HG03103 (cell line): Measurements from ENCODE around the gene FGGY.
"Not testable (repeated sequence)": the region's sequence is repeated elsewhere in the genome, so short reads cannot be mapped to it uniquely, and the experiment has no call there.

ENCODE experiments used
- ATAC-seq: cut with Tn5 transposase; IDR thresholded peaks from one replicate; pipeline ENCODE4 v1.9.1; 2021; ENCODE audit warnings: low read depth; ENCODE audit not compliant: unreplicated experiment

Gene FGGY

GRCh38 chr1:59528900-59529299 is 232.0 kb downstream of the FGGY start:
- ATAC-seq = no peak

GRCh38 chr1:59530119-59530518 is 233.2 kb downstream of the FGGY start:
- ATAC-seq = no peak

- peak; percentile 60 for ATAC-seq
Measured at GRCh38 chr1:59532102-59532501, 235.2 kb downstream of the FGGY start.

- ATAC-seq = not testable (repeated sequence)
Measured at GRCh38 chr1:59538476-59538875, 241.6 kb downstream of the FGGY start.

- no peak for ATAC-seq
Measured at GRCh38 chr1:59539961-59540681, 243.2 kb downstream of the FGGY start.

GRCh38 chr1:59541161-59541560 is 244.3 kb downstream of the FGGY start:
- no peak for ATAC-seq

- no peak for ATAC-seq
Measured at GRCh38 chr1:59541891-59542290, 245.0 kb downstream of the FGGY start.

GRCh38 chr1:59543211-59543668 is 246.3 kb downstream of the FGGY start:
- no peak for ATAC-seq

- ATAC-seq = no peak
Measured at GRCh38 chr1:59544615-59545293, 247.9 kb downstream of the FGGY start.

GRCh38 chr1:59545830-59546229 is 248.9 kb downstream of the FGGY start:
- no peak for ATAC-seq

- ATAC-seq = no peak
Measured at GRCh38 chr1:59549066-59549837, 252.4 kb downstream of the FGGY start.

- no peak for ATAC-seq
Measured at GRCh38 chr1:59549903-59550302, 253.0 kb downstream of the FGGY start.

- ATAC-seq = no peak
Measured at GRCh38 chr1:59552007-59552406, 255.1 kb downstream of the FGGY start.

GRCh38 chr1:59553371-59553770 is 256.5 kb downstream of the FGGY start:
- no peak for ATAC-seq

- ATAC-seq = no peak
Measured at GRCh38 chr1:59554011-59554663, 257.2 kb downstream of the FGGY start.

- no peak for ATAC-seq
Measured at GRCh38 chr1:59554752-59555151, 257.9 kb downstream of the FGGY start.

GRCh38 chr1:59556398-59556797 is 259.5 kb downstream of the FGGY start:
- ATAC-seq = no peak

GRCh38 chr1:59556802-59557548 is 260.1 kb downstream of the FGGY start:
- ATAC-seq = no peak

- no peak for ATAC-seq
Measured at GRCh38 chr1:59557549-59557885, 260.6 kb downstream of the FGGY start.

GRCh38 chr1:59558580-59558979 is 261.7 kb downstream of the FGGY start:
- not testable (repeated sequence) for ATAC-seq
